Measurements from ENCODE around the gene CDC42EP5. TPM values are rescaled to one million over a fixed set of nuclear protein-coding genes. Genes with fewer than 3 reads are reported as not detected.
"Not testable (repeated sequence)": the region's sequence is repeated elsewhere in the genome, so short reads cannot be mapped to it uniquely, and the experiment has no call there.

Gene CDC42EP5
- total and polyA plus RNA-seq, 2 donors from 2014 or later, result 19.3 to 29.9 TPM

DNA sequence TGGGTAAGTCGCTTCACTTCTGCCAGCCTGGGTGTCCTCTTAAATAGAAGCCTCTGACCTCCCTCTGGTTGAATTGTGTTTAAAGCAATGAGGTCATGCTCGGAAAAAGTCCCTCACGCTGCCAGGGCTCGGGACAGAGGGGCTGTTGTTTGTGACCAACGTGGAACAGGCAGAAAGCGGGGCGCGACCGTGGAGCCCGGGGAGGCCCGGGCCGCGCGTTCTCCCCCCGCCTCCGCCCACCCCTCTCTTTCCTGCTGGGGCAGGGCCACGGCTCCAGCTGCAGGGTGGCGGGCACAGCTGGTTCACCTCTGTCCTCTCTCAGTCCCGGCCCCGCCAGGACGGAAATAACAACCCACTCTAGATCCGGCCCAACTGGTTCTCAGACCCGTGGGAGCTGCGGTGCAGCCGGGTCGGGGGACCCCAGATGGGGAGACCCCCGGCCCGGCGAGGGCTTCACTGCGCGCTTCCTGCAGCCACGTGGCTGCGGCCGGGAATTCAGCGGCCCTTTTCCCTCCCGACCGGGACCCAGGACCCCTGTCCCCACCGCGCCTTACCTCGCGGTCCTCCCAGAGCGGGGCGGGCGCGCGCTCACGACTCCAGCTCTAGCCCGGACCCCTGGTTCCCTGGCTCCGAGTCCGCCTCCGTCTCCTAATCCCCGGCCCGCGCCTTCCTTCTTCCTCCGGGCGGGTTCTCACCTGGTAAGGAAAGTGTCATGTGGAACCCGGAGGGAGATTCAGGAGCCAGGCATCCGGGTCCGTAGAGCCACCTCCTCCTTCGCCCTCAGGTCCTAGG, 1.9 kb downstream of the CDC42EP5 start:
- DNase-seq (peak; percentile 40 to 83 (median 64)), FAIRE-seq (no peak)
- Histone ChIP-seq H3K36me3 (ENCODE audit: control insufficient read depth in 2 of 3, insufficient read depth in 3 of 3, low read length in 3 of 3) (no peaks in the 10 kb centered on the region), H3K4me1 (ENCODE audit: control insufficient read depth in 2 of 3, insufficient read depth in 2 of 3, low read depth in 1 of 3, low read length in 3 of 3) (peaks cover 0 to 9% (median 0%) of the 10 kb centered on the region in 3 donors), H3K27ac (ENCODE audit: low read depth in 2 of 2, low read length in 2 of 2) (peak overlapping the region; percentile 2 to 67), H3K9ac (ENCODE audit: low read length in 3 of 3) (peak overlapping the region in 1 of 3 donors; percentile 51), H3K9me3 (ENCODE audit: control insufficient read depth in 2 of 3, insufficient read depth in 1 of 3, low read length in 3 of 3) (no peaks in the 10 kb centered on the region), H3K4me3 (ENCODE audit: low read length in 3 of 3) (peak overlapping the region in 1 of 3 donors; percentile 32), H3K27me3 (ENCODE audit: control insufficient read depth, insufficient read depth, low read length) (peaks cover 3% of the 10 kb centered on the region)
- intact Hi-C loops (cut with DNase I), result no loop called here
- TF ChIP-seq, protein P1, sequence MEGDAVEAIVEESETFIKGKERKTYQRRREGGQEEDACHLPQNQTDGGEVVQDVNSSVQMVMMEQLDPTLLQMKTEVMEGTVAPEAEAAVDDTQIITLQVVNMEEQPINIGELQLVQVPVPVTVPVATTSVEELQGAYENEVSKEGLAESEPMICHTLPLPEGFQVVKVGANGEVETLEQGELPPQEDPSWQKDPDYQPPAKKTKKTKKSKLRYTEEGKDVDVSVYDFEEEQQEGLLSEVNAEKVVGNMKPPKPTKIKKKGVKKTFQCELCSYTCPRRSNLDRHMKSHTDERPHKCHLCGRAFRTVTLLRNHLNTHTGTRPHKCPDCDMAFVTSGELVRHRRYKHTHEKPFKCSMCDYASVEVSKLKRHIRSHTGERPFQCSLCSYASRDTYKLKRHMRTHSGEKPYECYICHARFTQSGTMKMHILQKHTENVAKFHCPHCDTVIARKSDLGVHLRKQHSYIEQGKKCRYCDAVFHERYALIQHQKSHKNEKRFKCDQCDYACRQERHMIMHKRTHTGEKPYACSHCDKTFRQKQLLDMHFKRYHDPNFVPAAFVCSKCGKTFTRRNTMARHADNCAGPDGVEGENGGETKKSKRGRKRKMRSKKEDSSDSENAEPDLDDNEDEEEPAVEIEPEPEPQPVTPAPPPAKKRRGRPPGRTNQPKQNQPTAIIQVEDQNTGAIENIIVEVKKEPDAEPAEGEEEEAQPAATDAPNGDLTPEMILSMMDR (IDR thresholded peaks at IDR 0.05; ENCODE audit: borderline replicate concordance, extremely low read depth, insufficient read depth), result no peak

DNA sequence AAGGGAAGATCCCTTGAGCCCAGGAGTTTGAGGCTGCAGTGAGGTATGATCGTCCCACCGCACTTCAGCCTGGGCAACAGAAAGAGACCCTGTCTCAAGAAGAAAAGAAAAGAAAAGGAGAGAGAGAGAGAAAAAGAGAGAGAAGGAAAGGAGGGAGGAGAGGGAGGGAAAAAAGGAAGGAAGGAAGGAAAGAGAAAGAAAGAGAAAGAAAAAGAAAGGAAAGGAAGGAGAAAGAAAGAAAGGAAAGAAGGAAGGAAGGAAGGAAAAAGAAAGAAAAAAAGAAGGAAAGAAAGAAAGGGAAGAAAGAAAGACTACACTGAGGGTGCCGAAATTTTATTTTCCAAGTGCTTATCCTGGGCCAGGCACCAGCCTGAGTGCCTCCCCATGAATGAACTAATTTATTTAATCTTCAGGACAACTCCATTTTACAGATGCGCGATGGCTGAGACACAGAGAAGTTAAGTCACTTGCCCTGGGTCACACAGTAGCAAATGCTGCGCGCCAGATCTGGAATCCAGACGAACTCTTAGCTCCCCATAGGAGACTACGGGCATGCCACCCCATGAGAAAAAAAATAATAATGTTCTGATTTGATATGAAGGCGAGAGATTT, 2.7 kb downstream of the CDC42EP5 start:
- TF ChIP-seq, protein P1 (IDR thresholded peaks at IDR 0.05; ENCODE audit: borderline replicate concordance, extremely low read depth, insufficient read depth), result no peak
- H3K27ac ChIP-seq (ENCODE audit: low read depth in 2 of 2, low read length in 2 of 2), result peak overlapping the region; percentile 2 to 16
- no peaks in the 10 kb centered on the region for H3K36me3 ChIP-seq (ENCODE audit: control insufficient read depth in 2 of 3, insufficient read depth in 3 of 3, low read length in 3 of 3)
- no peaks in the 10 kb centered on the region for H3K9me3 ChIP-seq (ENCODE audit: control insufficient read depth in 2 of 3, insufficient read depth in 1 of 3, low read length in 3 of 3)
- no peak overlapping the region for H3K4me3 ChIP-seq (ENCODE audit: low read length in 3 of 3)
- intact Hi-C loops (cut with DNase I), result no loop called here
- no peak overlapping the region for H3K9ac ChIP-seq (ENCODE audit: low read length in 3 of 3)
- DNase-seq (peak in 2 of 5 donors; percentile 6 to 18), FAIRE-seq (no peak)
- peaks cover 0 to 9% (median 0%) of the 10 kb centered on the region in 3 donors for H3K4me1 ChIP-seq (ENCODE audit: control insufficient read depth in 2 of 3, insufficient read depth in 2 of 3, low read depth in 1 of 3, low read length in 3 of 3)
- peaks cover 3% of the 10 kb centered on the region for H3K27me3 ChIP-seq (ENCODE audit: control insufficient read depth, insufficient read depth, low read length)

DNA sequence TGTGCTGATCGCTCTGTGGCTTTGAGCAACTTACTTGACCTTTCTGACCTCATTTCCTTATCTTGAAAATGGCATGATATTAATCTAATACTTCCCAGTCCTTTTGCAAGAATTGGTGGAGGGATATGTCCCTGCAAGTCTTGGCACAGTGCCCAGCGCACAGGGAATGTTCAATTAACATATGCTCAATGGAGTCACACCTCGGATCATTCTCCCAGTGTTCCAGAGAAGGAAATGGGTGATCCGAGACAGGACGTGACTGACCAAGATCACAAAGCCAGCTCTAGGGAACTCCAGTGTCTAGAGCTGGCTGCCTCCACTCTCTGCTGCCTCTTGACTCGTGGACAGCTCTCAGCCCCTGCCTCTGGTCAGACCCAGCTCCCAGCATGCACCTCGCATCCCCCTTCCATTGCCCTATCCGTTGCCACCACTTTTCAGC, 3.6 kb downstream of the CDC42EP5 start:
- H3K9ac ChIP-seq (ENCODE audit: low read length in 3 of 3), result no peak overlapping the region
- no peak for FAIRE-seq
- H3K27ac ChIP-seq (ENCODE audit: low read depth in 2 of 2, low read length in 2 of 2), result peak overlapping the region in 1 of 2 donors; percentile 48
- H3K27me3 ChIP-seq (ENCODE audit: control insufficient read depth, insufficient read depth, low read length), result peaks cover 3% of the 10 kb centered on the region
- TF ChIP-seq, protein P1 (IDR thresholded peaks at IDR 0.05; ENCODE audit: borderline replicate concordance, extremely low read depth, insufficient read depth), result no peak
- intact Hi-C loops (cut with DNase I), result no loop called here
- no peaks in the 10 kb centered on the region for H3K9me3 ChIP-seq (ENCODE audit: control insufficient read depth in 2 of 3, insufficient read depth in 1 of 3, low read length in 3 of 3)
- H3K4me1 ChIP-seq (ENCODE audit: control insufficient read depth in 2 of 3, insufficient read depth in 2 of 3, low read depth in 1 of 3, low read length in 3 of 3), result peaks cover 0 to 9% (median 0%) of the 10 kb centered on the region in 3 donors
- no peaks in the 10 kb centered on the region for H3K36me3 ChIP-seq (ENCODE audit: control insufficient read depth in 2 of 3, insufficient read depth in 3 of 3, low read length in 3 of 3)
- DNase-seq, result peak in 4 of 5 donors; percentile 17 to 85 (median 52)
- no peak overlapping the region for H3K4me3 ChIP-seq (ENCODE audit: low read length in 3 of 3)

DNA sequence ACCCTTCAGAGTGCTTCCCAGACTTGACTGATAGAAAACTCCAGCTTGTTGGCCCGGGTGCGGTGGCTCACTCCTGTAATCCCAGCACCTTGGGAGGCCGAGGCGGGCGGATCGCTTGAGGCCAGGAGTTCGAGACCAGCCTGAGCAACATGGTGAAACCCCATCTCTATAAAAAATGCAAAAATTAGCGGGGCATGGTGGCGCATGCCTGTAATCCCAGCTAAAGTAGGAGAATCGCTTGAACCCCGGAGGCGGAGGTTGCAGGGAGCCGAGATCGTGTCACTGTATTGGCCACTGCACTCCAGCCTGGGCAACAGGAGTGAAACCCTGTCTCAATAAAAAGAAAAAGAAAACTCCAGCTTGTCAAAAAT, 7.0 kb downstream of the CDC42EP5 start:
- FAIRE-seq; H3K4me3 ChIP-seq (ENCODE audit: low read length in 3 of 3); H3K36me3 ChIP-seq (ENCODE audit: control insufficient read depth in 2 of 3, insufficient read depth in 3 of 3, low read length in 3 of 3); H3K9ac ChIP-seq (ENCODE audit: low read length in 3 of 3); H3K9me3 ChIP-seq (ENCODE audit: control insufficient read depth in 2 of 3, insufficient read depth in 1 of 3, low read length in 3 of 3); H3K27ac ChIP-seq (ENCODE audit: low read depth in 2 of 2, low read length in 2 of 2); H3K27me3 ChIP-seq (ENCODE audit: control insufficient read depth, insufficient read depth, low read length); intact Hi-C loops (cut with DNase I): not testable (repeated sequence)
- DNase-seq, result peak in 2 of 5 donors; percentile 30 to 60
- H3K4me1 ChIP-seq (ENCODE audit: control insufficient read depth in 2 of 3, insufficient read depth in 2 of 3, low read depth in 1 of 3, low read length in 3 of 3), result peaks cover 0 to 16% (median 5%) of the 10 kb centered on the region in 3 donors
